ENCODE results near the gene TNNC2. TPM values are rescaled to one million over a fixed set of nuclear protein-coding genes. Genes with fewer than 3 reads are reported as not detected.

TNNC2 gene
- polyA plus RNA-seq, 1 donor from 2014 or later, result 3.8 TPM

- TF ChIP-seq EP300 (conservative IDR thresholded peaks at IDR 0.05; ENCODE audit: poor library complexity, severe bottlenecking) (no peak), TAF1 (IDR thresholded peaks at IDR 0.05; ENCODE audit: low read depth) (no peak), POLR2AphosphoS5 (IDR thresholded peaks at IDR 0.05) (peak; percentile 25), MXI1 (conservative IDR thresholded peaks at IDR 0.05; ENCODE audit: poor library complexity, severe bottlenecking) (peak; percentile 7), EZH2 (IDR thresholded peaks at IDR 0.05; ENCODE audit: borderline replicate concordance, insufficient read depth, low read length, poor library complexity, severe bottlenecking) (no peak), REST (IDR thresholded peaks at IDR 0.05; ENCODE audit: borderline replicate concordance) (no peak), RAD21 (conservative IDR thresholded peaks at IDR 0.05) (no peak), SMC3 (conservative IDR thresholded peaks at IDR 0.05; ENCODE audit: poor library complexity) (no peak)
- TF ChIP-seq, protein P1, sequence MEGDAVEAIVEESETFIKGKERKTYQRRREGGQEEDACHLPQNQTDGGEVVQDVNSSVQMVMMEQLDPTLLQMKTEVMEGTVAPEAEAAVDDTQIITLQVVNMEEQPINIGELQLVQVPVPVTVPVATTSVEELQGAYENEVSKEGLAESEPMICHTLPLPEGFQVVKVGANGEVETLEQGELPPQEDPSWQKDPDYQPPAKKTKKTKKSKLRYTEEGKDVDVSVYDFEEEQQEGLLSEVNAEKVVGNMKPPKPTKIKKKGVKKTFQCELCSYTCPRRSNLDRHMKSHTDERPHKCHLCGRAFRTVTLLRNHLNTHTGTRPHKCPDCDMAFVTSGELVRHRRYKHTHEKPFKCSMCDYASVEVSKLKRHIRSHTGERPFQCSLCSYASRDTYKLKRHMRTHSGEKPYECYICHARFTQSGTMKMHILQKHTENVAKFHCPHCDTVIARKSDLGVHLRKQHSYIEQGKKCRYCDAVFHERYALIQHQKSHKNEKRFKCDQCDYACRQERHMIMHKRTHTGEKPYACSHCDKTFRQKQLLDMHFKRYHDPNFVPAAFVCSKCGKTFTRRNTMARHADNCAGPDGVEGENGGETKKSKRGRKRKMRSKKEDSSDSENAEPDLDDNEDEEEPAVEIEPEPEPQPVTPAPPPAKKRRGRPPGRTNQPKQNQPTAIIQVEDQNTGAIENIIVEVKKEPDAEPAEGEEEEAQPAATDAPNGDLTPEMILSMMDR (IDR thresholded peaks at IDR 0.05; ENCODE audit: poor library complexity, severe bottlenecking), result no peak
- Histone ChIP-seq H3K27ac (ENCODE audit: low read length) (no peak overlapping the region), H3K9ac (ENCODE audit: low read length) (peak overlapping the region; percentile 68), H4K20me1 (ENCODE audit: insufficient read depth) (no peaks in the 10 kb centered on the region), H3K9me2 (ENCODE audit: insufficient read depth, low read length) (no peaks in the 10 kb centered on the region), H3K9me3 (ENCODE audit: low read length) (no peaks in the 10 kb centered on the region), H2AFZ (ENCODE audit: low read depth, low read length) (peak overlapping the region; percentile 45), H3K4me3 (ENCODE audit: low read length) (peak overlapping the region; percentile 76), H3F3A (ENCODE audit: insufficient read depth, low read length, poor library complexity, severe bottlenecking) (no peaks in the 10 kb centered on the region), H3K27me3 (ENCODE audit: insufficient read depth, low read depth, low read length) (no peaks in the 10 kb centered on the region), H3K36me3 (ENCODE audit: insufficient read depth, low read length) (no peaks in the 10 kb centered on the region), H3K4me2 (ENCODE audit: low read length) (peak overlapping the region; percentile 48), H3K79me2 (replicated peaks; ENCODE audit: insufficient read depth, low read length) (no peaks in the 10 kb centered on the region)
Measured at GRCh38 chr20:45833883-45834796, 7.0 kb upstream of the TNNC2 start.

DNA sequence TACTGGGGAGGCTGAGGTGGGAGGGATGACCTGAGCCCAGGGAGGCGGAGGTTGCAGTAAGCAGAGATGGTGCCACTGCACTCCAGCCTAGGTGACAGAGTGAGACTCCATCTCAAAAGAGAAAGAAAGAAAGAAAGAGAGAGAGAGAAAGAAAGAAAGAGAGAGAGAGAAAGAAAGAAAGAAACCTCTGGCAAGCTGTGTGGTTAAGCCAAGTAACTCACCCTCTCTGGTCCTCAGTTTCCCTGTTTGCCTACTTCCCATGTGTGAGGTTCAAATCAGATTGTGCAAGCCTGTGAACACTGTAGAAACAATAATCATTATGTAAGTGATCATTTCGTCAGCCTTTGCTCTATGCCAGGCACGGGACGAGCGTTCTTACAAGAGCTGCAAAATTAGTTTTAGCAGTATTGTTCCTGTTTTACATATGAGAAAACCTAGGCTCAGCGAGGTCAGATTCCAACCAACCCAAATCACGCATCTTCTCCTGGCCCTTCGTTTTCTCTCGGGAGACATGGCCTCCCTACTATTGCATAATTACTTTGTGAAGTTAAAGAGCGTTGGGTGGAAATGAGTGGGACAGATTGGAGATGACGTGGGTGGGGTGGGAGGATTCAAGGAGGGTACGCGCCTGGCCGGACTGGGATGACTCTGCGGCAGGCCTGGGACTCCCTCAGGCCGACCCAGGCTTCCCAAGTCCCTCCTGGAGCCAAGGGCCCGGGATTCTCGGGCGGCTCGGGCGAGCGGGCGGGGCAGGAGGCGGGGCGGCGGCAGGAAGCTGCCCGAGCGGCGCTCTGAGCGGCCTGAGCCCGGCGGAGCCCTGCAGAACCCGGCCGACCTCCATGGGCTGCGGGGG is 6.1 kb upstream of the TNNC2 start, which contains the start of gene SNX21:
Gene SNX21, plus strand, starts transcription at position 770 of the 853 bp plus-strand sequence. CDS start 121 bp downstream, outside the sequence.
- H3K9me2 ChIP-seq (ENCODE audit: insufficient read depth, low read length), result no peaks in the 10 kb centered on the region
- H3K9ac ChIP-seq (ENCODE audit: low read length), result peak within 1 kb of the TSS; percentile 68
- no peaks in the 10 kb centered on the region for H3K79me2 ChIP-seq (replicated peaks; ENCODE audit: insufficient read depth, low read length)
- H2AFZ ChIP-seq (ENCODE audit: low read depth, low read length), result peak within 1 kb of the TSS; percentile 45
- TF ChIP-seq REST (IDR thresholded peaks at IDR 0.05; ENCODE audit: borderline replicate concordance), result no peak
- no peak for TF ChIP-seq EZH2 (IDR thresholded peaks at IDR 0.05; ENCODE audit: borderline replicate concordance, insufficient read depth, low read length, poor library complexity, severe bottlenecking)
- peak; percentile 25 for TF ChIP-seq MXI1 (conservative IDR thresholded peaks at IDR 0.05; ENCODE audit: poor library complexity, severe bottlenecking)
- TF ChIP-seq EP300 (conservative IDR thresholded peaks at IDR 0.05; ENCODE audit: poor library complexity, severe bottlenecking), result no peak
- no peak for TF ChIP-seq RAD21 (conservative IDR thresholded peaks at IDR 0.05)
- TF ChIP-seq TAF1 (IDR thresholded peaks at IDR 0.05; ENCODE audit: low read depth), result no peak
- TF ChIP-seq, protein P1 (IDR thresholded peaks at IDR 0.05; ENCODE audit: poor library complexity, severe bottlenecking), result no peak
- H4K20me1 ChIP-seq (ENCODE audit: insufficient read depth), result no peaks in the 10 kb centered on the region
- H3K27ac ChIP-seq (ENCODE audit: low read length), result no peak within 1 kb of the TSS
- no peaks in the 10 kb centered on the region for H3F3A ChIP-seq (ENCODE audit: insufficient read depth, low read length, poor library complexity, severe bottlenecking)
- no peaks in the 10 kb centered on the region for H3K27me3 ChIP-seq (ENCODE audit: insufficient read depth, low read depth, low read length)
- no peaks in the 10 kb centered on the region for H3K9me3 ChIP-seq (ENCODE audit: low read length)
- peak within 1 kb of the TSS; percentile 76 for H3K4me3 ChIP-seq (ENCODE audit: low read length)
- H3K36me3 ChIP-seq (ENCODE audit: insufficient read depth, low read length), result no peaks in the 10 kb centered on the region
- H3K4me2 ChIP-seq (ENCODE audit: low read length), result peak within 1 kb of the TSS; percentile 48

Data from neural cell (in vitro differentiated cells).